AG09319 (cell line): Measurements from ENCODE around the gene TBRG1.

Experiments
- DNase-seq: peaks from one replicate; pipeline ENCODE4 v3.0.0-alpha.2; 2010; ENCODE audit warnings: low read depth; ENCODE audit errors: extremely low read depth
- CTCF ChIP-seq: IDR thresholded peaks from 2 replicates; pipeline ENCODE4 v1.5.1; 2011; ENCODE audit warnings: low read depth, mild to moderate bottlenecking, inconsistent platforms, low read length, moderate library complexity

The TBRG1 gene

DNA sequence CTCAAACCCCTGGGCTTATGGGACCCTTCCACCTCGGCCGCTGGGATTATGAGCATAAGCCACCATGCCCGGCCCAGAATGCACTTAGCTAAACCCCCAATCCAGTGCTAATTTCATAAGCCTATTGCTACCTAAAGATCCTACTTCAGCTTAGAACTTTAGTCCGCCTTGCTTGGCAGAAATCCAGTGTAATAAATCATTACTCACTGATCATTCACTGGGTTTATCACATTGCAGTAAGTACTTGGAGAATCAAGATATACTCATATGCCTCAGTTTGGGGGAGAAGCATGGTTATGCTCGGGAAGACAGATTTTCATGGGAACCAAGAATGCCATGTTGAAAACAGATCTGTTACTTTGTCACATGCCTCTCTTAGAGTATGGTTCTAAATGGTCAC, 3.8 kb upstream of the TBRG1 start:
- TF ChIP-seq CTCF = no peak
- no peak for DNase-seq

GRCh38 chr11:124623861-124624525, 1.3 kb downstream of the TBRG1 start:
- DNase-seq = no peak

GRCh38 chr11:124625504-124626168, 3.0 kb downstream of the TBRG1 start:
- DNase-seq = no peak
- no peak for TF ChIP-seq CTCF

More at GRCh38 chr11:124623861-124624525, 1.3 kb downstream of the TBRG1 start:
- no peak for TF ChIP-seq CTCF

DNA sequence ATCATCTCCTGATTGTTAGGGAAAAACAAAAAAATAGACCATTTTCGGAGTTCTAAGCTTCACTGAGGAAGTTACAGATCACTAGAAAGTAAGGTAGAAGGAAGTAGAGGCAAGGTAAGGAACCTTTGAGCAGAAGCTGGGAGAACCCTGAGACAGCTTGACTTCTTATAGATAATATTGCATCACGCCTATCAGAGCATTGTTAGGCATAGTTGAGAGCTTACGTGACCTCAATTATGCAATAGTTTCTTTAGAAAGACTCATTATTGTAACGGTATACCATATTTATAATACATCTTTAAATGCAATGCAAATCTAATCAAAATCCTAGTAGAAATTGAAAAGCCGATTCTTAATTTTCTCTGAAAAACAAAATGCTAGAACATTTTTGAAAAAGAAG, 4.9 kb downstream of the TBRG1 start:
- no peak for DNase-seq
- TF ChIP-seq CTCF = no peak

GRCh38 chr11:124629961-124630360, 7.3 kb downstream of the TBRG1 start:
- no peak for DNase-seq

DNA sequence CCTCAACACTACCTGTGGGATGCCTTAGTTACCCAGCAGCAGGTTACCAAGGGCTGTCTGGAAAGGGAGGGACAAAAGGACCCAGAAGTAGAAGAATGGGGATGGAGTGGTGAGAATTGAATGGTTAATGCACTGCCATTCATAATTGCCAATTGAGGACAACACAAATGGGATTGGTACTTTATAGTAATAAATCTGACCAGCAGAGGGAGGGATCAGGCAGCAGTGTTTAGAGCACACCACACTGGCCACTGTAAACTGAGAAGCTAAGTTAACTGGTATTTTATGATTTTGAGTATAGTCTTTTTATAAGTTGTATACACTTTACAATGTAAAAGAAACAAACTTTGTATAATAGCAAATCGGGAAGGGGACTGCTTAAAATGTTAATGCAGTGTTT, 10.7 kb downstream of the TBRG1 start:
- DNase-seq = no peak
- TF ChIP-seq CTCF = peak; percentile 8

More at GRCh38 chr11:124629961-124630360, 7.3 kb downstream of the TBRG1 start:
- TF ChIP-seq CTCF = no peak

- no peak for TF ChIP-seq CTCF
- no peak for DNase-seq
These were observed 13.3 kb downstream of the TBRG1 start for GRCh38 chr11:124635932-124636331.
